PFSK-1 (cell line): ENCODE data around the gene ANKRD13D.

ENCODE experiments used
- FOXP2 ChIP-seq: optimal IDR thresholded peaks from 2 replicates; pipeline ENCODE3; 2011; ENCODE audit warnings: borderline replicate concordance, control low read depth, inconsistent platforms; ENCODE audit not compliant: insufficient read depth; ENCODE audit errors: extremely low read length, extremely low read depth
- POLR2AphosphoS5 ChIP-seq: IDR thresholded peaks from 2 replicates; pipeline ENCODE4 v1.6.1; 2012; ENCODE audit warnings: low read depth, mild to moderate bottlenecking, control low read depth, low read length, moderate library complexity
- SIN3A ChIP-seq: IDR thresholded peaks from 2 replicates; pipeline ENCODE4 v1.6.1; 2012; ENCODE audit warnings: mild to moderate bottlenecking, low read length, moderate library complexity, borderline replicate concordance; ENCODE audit not compliant: insufficient read depth
- TAF1 ChIP-seq: IDR thresholded peaks from 2 replicates; pipeline ENCODE4 v1.6.1; 2012; ENCODE audit warnings: low read length, control low read depth, borderline replicate concordance; ENCODE audit not compliant: insufficient read depth
- TF ChIP-seq, protein P1 (sequence below), 2 experiments: IDR thresholded peaks; 2 replicates each; pipeline versions ENCODE4 v1.6.1 to v1.8.0; 2011 to 2012; ENCODE audit warnings: low read depth in 2 of 2, low read length in 2 of 2, control low read depth in 1 of 2, inconsistent platforms in 1 of 2, mild to moderate bottlenecking in 1 of 2, moderate library complexity in 1 of 2; ENCODE audit not compliant: insufficient read depth in 1 of 2

ANKRD13D gene

DNA sequence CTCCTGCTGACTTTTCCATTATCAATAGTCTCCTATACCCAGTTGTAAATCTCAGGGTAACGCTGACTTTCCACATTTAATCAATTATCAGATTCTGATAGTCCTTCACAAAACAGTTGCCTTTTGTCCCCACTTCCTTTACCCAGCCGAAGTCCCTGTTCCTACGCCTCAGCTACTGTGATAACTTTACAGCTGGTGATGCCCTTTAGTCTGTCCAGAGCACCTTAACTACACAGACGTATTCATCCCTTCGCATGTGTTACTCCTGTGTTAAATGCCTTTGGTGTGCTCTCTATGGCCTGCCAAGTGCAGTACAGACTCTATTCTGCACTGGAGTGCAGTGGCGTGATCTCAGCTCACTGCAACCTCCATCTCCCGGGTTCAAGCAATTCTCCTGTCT lies 34.4 kb downstream of the ANKRD13D start:
- TF ChIP-seq SIN3A, result no peak
- TF ChIP-seq FOXP2, result no peak
- no peak for TF ChIP-seq POLR2AphosphoS5

DNA sequence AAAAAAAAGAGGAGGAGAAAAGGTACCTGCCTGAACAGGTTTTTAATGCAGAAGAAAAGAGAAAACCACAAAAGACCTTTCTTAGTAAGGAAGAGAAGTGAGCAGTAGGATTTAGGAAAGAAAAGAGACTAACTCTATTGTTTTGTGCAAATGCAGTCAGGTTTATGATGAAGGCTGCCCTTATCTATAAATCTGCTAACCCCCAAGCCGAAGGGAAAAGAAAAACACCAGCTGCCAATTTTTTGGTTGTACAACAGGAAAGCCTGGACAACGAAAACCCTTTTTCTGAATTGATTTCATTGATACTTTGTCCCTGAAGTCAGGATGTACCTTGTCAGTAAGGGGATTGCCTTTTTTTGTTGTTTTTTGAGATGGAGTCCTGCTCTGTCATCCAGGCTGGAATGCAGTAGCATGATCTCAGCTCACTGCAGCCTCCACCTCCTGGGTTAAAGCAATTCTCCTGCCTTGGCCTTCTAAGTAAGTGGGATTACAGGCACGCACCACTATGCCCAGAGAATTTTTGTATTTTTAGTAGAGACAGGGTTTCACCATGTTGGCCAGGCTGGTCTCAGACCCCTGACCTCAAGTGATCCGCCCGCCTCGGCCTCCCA lies 43.1 kb downstream of the ANKRD13D start:
- TF ChIP-seq POLR2AphosphoS5 (no peak), SIN3A (no peak), TAF1 (no peak)
- TF ChIP-seq, protein P1, sequence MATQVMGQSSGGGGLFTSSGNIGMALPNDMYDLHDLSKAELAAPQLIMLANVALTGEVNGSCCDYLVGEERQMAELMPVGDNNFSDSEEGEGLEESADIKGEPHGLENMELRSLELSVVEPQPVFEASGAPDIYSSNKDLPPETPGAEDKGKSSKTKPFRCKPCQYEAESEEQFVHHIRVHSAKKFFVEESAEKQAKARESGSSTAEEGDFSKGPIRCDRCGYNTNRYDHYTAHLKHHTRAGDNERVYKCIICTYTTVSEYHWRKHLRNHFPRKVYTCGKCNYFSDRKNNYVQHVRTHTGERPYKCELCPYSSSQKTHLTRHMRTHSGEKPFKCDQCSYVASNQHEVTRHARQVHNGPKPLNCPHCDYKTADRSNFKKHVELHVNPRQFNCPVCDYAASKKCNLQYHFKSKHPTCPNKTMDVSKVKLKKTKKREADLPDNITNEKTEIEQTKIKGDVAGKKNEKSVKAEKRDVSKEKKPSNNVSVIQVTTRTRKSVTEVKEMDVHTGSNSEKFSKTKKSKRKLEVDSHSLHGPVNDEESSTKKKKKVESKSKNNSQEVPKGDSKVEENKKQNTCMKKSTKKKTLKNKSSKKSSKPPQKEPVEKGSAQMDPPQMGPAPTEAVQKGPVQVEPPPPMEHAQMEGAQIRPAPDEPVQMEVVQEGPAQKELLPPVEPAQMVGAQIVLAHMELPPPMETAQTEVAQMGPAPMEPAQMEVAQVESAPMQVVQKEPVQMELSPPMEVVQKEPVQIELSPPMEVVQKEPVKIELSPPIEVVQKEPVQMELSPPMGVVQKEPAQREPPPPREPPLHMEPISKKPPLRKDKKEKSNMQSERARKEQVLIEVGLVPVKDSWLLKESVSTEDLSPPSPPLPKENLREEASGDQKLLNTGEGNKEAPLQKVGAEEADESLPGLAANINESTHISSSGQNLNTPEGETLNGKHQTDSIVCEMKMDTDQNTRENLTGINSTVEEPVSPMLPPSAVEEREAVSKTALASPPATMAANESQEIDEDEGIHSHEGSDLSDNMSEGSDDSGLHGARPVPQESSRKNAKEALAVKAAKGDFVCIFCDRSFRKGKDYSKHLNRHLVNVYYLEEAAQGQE (IDR thresholded peaks at IDR 0.05; ENCODE audit: insufficient read depth in 1 of 2, low read depth in 2 of 2, low read length in 2 of 2), result no peak

DNA sequence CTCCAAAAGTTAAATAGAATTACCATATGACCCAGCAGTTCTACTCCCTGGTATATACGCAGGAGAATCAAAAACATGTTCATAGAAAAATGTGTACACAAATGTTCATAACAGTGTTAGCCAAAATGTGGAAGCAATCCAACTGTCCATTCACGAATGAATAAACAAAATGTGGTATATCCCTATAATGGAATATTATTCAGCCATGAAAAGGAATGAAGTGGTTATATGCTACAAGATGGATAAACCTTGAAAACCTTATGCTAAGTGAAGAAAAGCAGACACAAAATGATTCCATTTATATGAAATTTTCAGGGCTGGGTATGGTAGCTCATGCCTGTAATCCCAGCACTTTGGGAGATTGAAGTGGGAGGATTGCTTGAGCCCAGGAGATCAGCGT lies 48.2 kb downstream of the ANKRD13D start:
- TF ChIP-seq, protein P1 (IDR thresholded peaks at IDR 0.05; ENCODE audit: insufficient read depth in 1 of 2, low read depth in 2 of 2, low read length in 2 of 2), result no peak
- TF ChIP-seq FOXP2 (no peak), SIN3A (no peak), TAF1 (no peak), POLR2AphosphoS5 (no peak)

DNA sequence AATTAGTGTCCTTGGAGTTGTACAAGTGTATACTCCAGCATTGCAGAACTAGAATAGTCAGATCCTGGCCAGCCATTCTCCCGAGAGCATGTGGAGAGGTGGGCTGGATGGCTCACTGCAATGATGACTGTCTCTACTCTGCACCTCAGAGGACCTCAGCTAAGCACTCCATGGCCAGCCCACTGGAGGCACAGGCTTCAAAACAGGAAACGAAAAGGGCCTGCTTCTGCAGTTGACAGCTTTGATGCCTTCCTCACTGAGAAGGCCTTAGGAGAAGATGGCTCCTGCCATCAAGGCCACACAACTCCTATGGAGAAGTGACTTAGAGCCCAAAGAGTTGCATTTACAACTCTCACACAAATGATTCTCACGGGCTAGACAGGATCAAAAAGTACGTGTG lies 55.2 kb downstream of the ANKRD13D start:
- no peak for TF ChIP-seq TAF1
- TF ChIP-seq SIN3A, result no peak
- TF ChIP-seq, protein P1 (IDR thresholded peaks at IDR 0.05; ENCODE audit: insufficient read depth in 1 of 2, low read depth in 2 of 2, low read length in 2 of 2), result no peak
- TF ChIP-seq FOXP2, result no peak
- TF ChIP-seq POLR2AphosphoS5, result no peak

DNA sequence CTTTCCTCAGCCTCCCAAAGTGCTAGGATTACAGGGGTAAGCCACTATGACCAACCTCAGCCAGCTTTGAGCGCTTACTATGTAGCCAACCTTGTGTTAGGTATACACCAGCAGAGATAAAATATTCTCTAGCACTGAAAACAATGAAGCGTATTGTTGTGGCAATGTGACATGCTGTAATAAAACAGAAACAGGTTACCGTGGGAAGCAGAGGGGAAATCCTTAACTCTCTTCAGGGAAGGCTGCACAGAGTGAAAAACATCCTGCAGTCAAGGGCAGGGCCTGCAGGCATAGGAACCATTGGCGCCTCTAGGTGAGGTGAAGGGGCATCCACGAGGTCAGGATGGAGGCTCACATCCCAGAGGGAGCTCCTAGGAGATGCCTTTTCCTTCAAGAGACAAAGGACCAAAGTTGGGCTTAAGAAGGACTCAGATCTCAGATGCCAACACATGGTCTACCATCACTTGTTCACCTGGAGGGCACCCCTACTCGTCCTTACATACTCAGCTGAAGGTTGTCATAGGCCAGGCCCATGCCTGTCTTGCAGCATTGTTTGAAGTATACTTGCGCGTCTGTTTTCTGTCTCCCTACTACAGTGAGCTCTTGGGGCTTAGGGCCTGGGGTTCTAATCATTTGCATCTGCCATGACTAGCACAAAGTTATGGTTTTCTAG lies 56.3 kb downstream of the ANKRD13D start:
- no peak for TF ChIP-seq POLR2AphosphoS5
- no peak for TF ChIP-seq TAF1
- TF ChIP-seq, protein P1 (IDR thresholded peaks at IDR 0.05; ENCODE audit: insufficient read depth in 1 of 2, low read depth in 2 of 2, low read length in 2 of 2), result no peak
- TF ChIP-seq SIN3A, result no peak
- no peak for TF ChIP-seq FOXP2
